Tibial nerve (tissue), 4 donors: ENCODE results near the gene STK17B. TPM values are rescaled to one million over a fixed set of nuclear protein-coding genes. Genes with fewer than 3 reads are reported as not detected.
A peak's percentile ranks its signal among the peaks of the same experiment; 100 is the strongest.

Experiments used
- DNase-seq, 2 donors: peaks; one replicate each; pipeline ENCODE4 v3.0.0-alpha.2; 2019; ENCODE audit warnings: low spot score in 2 of 2
- H3K27ac ChIP-seq, 4 donors: fragments of 200-600 bp; sonication (generic) in 3 of 4; one replicate each; pipeline ENCODE4 v1.5.1; 2017 to 2019; ENCODE audit warnings: mild to moderate bottlenecking in 1 of 4
- H3K27me3 ChIP-seq, 2 donors: fragments of 200-600 bp; sonication (generic) in 1 of 2; one replicate each; pipeline versions ENCODE4 v1.5.1 to v1.6.0; 2017 to 2019
- H3K36me3 ChIP-seq, 3 donors: fragments of 200-600 bp; sonication (generic); one replicate each; pipeline ENCODE4 v1.5.1; 2018 to 2019
- H3K4me1 ChIP-seq, 4 donors: fragments of 200-600 bp; sonication (generic) in 3 of 4; one replicate each; pipeline ENCODE4 v1.5.1; 2017 to 2019
- H3K4me3 ChIP-seq, 4 donors: fragments of 200-600 bp; sonication (generic) in 3 of 4; one replicate each; pipeline ENCODE4 v1.5.1; 2017 to 2019; ENCODE audit warnings: mild to moderate bottlenecking in 1 of 4, moderate library complexity in 1 of 4
- H3K9me3 ChIP-seq, 4 donors: fragments of 200-600 bp; sonication (generic) in 3 of 4; one replicate each; pipeline ENCODE4 v1.5.1; 2017 to 2019
- CTCF ChIP-seq, 5 experiments: fragments of 200-600 bp in 3 of 5; fragments of 450-650 bp in 2 of 5; sonication (generic) in 3 of 5; IDR thresholded peaks; one replicate each; pipeline ENCODE4 v1.5.1; 2016 to 2019; ENCODE audit warnings: antibody characterized with exemption in 5 of 5, mild to moderate bottlenecking in 3 of 5, moderate library complexity in 2 of 5
- EP300 ChIP-seq, 2 donors: sonication (generic); formaldehyde crosslinking; IDR thresholded peaks; one replicate each; pipeline ENCODE4 v1.6.1; 2017; ENCODE audit warnings: antibody characterized with exemption in 2 of 2, mild to moderate bottlenecking in 1 of 2
- POLR2A ChIP-seq, 2 donors: fragments of 450-650 bp; IDR thresholded peaks; one replicate each; pipeline ENCODE4 v1.6.1; 2017; ENCODE audit warnings: antibody characterized with exemption in 2 of 2, mild to moderate bottlenecking in 2 of 2, moderate library complexity in 2 of 2
- WGBS, 2 donors: methylation state at CpG; one replicate each; pipeline ENCODE4 v1.1.5; 2018; 5-methylcytosine and 5-hydroxymethylcytosine counted together
- total RNA-seq, 4 donors: library from RNA; depleted of rRNA; stranded (reverse); fragments of >200 nt; gene quantifications; one replicate each; pipeline ENCODE4 v1.1.0, GENCODE V29; 2016

The STK17B gene
- total RNA-seq, 4 donors from 2014 or later: 35.1 to 73.9 (median 45.4) TPM

- Histone ChIP-seq H3K4me3 (no peak overlapping the region), H3K27me3 (no peaks in the 10 kb centered on the region), H3K9me3 (peaks cover 0 to 26% (median 4%) of the 10 kb centered on the region in 4 donors), H3K36me3 (peaks cover 0 to 78% (median 26%) of the 10 kb centered on the region in 3 donors), H3K27ac (no peak overlapping the region), H3K4me1 (no peaks in the 10 kb centered on the region)
- TF ChIP-seq POLR2A (IDR thresholded peaks at IDR 0.05): no peak
- no peak for TF ChIP-seq CTCF (IDR thresholded peaks at IDR 0.05)
- no peak for TF ChIP-seq EP300 (IDR thresholded peaks at IDR 0.05)
- DNase-seq: no peak
- 80 to 86% methylated on average over 7 of the region's 7 CpGs for WGBS, 2 donors
These were observed 35.2 kb downstream of the STK17B start for GRCh38 chr2:196136151-196136550.

- H3K36me3 ChIP-seq: peaks cover 0 to 40% (median 6%) of the 10 kb centered on the region in 3 donors
- no peak overlapping the region for H3K27ac ChIP-seq
These were observed 39.1 kb downstream of the STK17B start for GRCh38 chr2:196131949-196132925.

DNA sequence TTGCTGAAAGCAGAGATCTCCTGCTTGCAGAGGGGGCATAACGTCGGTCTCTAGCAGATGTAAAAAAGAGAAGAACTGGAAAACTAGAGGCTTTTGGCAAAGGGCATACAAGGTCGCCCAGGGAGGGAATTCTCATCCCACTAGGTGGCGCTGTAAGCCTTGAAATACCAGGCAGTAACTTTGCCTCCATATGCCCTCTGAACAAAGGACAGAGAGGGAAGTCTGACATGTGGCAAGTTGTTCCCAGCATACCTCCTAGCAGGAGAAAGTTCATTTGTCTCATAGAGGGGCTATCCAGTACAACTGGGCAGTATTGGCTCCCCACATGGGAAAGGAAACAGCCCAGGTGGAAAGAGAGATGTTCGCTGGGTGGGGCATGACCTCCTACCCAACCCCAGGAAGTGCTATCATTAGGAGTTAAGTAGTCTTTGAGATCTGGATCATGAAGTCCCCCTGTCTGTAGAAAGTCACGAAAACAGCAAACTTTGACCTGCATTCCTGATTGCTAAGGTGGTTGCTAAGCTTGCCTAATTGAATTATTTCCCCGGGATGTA, 39.9 kb downstream of the STK17B start:
- Histone ChIP-seq H3K36me3 (peaks cover 0 to 33% (median 6%) of the 10 kb centered on the region in 3 donors), H3K27ac (no peak overlapping the region), H3K27me3 (no peaks in the 10 kb centered on the region), H3K4me3 (no peak overlapping the region), H3K9me3 (peaks cover 0 to 48% (median 6%) of the 10 kb centered on the region in 4 donors), H3K4me1 (no peaks in the 10 kb centered on the region)
- no peak for TF ChIP-seq EP300 (IDR thresholded peaks at IDR 0.05)
- peak in 2 of 5 experiments; percentile 13 to 28 for TF ChIP-seq CTCF (IDR thresholded peaks at IDR 0.05)
- no peak for TF ChIP-seq POLR2A (IDR thresholded peaks at IDR 0.05)
- peak in 1 of 2 donors; percentile 48 for DNase-seq
- WGBS, 2 donors: 70 to 76% methylated on average over 7 of the region's 7 CpGs

More at GRCh38 chr2:196131949-196132925, 39.1 kb downstream of the STK17B start:
- no peak for DNase-seq
- TF ChIP-seq CTCF (IDR thresholded peaks at IDR 0.05): no peak
- no peak for TF ChIP-seq POLR2A (IDR thresholded peaks at IDR 0.05)
- no peak for TF ChIP-seq EP300 (IDR thresholded peaks at IDR 0.05)
- Histone ChIP-seq H3K27me3 (no peaks in the 10 kb centered on the region), H3K9me3 (peaks cover 0 to 48% (median 6%) of the 10 kb centered on the region in 4 donors), H3K4me1 (no peaks in the 10 kb centered on the region), H3K4me3 (no peak overlapping the region)
- 80 to 89% methylated on average over 5 of the region's 5 CpGs for whole genome bisulfite sequencing, 2 donors

DNA sequence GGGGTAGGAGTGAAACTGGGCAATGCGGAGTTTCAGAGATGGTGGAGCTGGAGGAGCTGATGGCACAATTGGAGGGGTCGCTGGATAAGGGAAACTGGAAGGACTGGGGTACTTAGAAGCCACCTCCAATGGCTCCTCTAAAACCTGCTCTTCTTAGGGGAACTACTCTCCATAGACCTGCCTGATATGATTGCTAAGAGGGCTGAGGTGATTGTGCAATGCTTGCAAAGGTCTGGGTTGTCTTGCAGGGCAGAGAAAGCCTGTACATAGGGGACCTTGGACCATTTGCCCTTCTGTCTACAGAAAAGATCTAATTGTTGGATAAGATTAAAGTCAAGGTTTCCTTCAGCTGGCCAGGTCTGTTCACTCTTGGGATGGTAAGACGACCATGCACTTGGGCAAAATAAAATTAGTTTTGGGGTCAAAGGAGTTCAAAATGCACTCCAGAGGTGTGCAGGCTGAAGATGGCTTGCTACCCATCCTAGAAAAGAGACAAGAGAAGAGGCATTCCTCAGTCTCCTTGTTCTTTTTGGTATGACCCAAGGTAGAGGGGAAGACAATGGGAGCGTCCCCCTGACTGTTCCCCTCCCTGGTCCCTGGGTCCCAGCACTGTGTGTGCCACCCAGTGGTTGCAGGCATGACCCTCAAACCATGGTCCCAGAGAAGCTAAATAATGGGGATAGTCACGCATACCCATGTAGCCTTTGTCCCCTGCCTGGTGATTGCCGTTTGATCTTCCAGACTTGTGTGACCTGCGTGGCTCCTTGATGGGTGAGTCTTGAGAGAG, 41.1 kb downstream of the STK17B start:
- H3K9me3 ChIP-seq: peaks cover 0 to 48% (median 6%) of the 10 kb centered on the region in 4 donors
- TF ChIP-seq POLR2A (IDR thresholded peaks at IDR 0.05): no peak
- TF ChIP-seq CTCF (IDR thresholded peaks at IDR 0.05): no peak
- no peak for TF ChIP-seq EP300 (IDR thresholded peaks at IDR 0.05)
- H3K4me1 ChIP-seq: no peaks in the 10 kb centered on the region
- WGBS, 2 donors: 94% methylated on average over 7 of the region's 7 CpGs
- peaks cover 0 to 20% (median 0%) of the 10 kb centered on the region in 3 donors for H3K36me3 ChIP-seq
- no peak overlapping the region for H3K4me3 ChIP-seq
- DNase-seq: no peak
- no peaks in the 10 kb centered on the region for H3K27me3 ChIP-seq
- no peak overlapping the region for H3K27ac ChIP-seq
